Measurements from ENCODE around the gene SLC16A1.

- TF ChIP-seq CTCF (conservative IDR thresholded peaks at IDR 0.05; ENCODE audit: low read depth, low read length) (no peak), EZH2 (IDR thresholded peaks at IDR 0.05; ENCODE audit: low read length, unreplicated experiment) (no peak)
Measured at GRCh38 chr1:112960384-112960783, 4.4 kb upstream of the SLC16A1 start.
